ENCODE results near the gene SCNN1B.

Gene SCNN1B

DNA sequence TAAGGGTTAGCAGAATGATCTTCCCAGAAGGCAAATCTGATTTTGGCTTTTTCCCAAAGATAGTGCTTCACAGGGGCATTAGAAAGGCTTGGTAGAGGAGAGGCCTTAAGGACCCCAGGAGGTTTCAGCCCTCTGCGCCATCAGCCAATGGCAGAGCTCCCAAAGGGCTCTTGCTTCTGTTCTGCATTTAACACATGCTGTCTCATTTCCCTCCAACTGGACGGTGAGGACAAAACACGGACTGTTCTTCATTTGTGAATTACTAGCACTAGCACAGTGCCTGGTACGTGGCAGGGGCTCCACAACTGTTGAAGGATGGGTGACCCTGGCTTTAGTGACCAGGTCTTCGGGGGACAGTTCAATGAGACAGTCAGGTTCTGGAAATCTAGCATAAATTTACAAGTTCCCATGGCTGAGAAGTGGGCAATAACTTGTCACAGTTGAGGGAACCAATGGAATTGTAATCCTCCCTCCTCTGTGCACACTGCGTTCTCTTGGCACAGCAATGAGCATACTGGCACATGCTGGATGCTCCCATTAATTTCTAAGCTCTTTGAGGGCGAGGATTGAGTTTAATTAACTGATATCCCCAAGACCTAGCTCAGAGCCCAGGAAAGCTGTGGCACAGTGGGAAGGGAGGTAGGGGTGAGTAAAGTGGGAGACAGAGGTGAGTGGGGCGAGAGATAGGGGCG is 105.5 kb downstream of the SCNN1B start:
- H3K27me3 ChIP-seq (ENCODE audit: insufficient read depth, low read length) = no peaks in the 10 kb centered on the region
- no peak overlapping the region for H3K27ac ChIP-seq (ENCODE audit: low read depth, low read length)
- H3K36me3 ChIP-seq (ENCODE audit: insufficient read depth, low read length) = peaks cover 16% of the 10 kb centered on the region; the same call in 1 of the 2 replicates

DNA sequence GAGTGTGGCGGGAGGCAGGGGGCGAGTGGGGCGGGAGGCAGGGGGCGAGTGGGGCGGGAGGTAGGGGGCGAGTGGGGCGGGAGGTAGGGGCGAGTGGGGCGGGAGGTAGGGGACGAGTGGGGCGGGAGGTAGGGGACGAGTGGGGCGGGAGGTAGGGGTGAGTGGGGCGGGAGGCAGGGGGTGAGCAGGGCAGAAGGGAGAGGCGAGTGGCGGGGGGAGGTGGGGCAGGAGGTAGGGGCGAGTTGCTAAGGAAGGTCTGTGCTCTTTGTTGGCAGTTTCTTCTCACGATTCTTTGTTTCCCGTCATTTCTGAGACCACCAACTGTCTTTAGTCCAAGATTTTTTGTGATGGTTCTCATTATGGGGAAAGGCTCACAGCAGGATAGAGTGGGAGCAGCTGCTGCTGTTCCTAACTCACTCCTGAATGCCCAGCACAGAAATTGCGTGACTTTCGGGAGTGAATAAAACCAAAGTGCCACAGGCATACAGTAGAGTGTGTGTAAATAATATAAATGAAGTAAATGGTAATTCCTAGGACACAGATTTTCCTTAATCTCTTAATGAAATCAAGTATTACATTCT is 106.2 kb downstream of the SCNN1B start:
- Histone ChIP-seq H3K79me2 (ENCODE audit: control insufficient read depth, insufficient read depth, low read length, unreplicated experiment) (no peaks in the 10 kb centered on the region), H2AFZ (ENCODE audit: low read length, unreplicated experiment) (no peak overlapping the region), H3K27me3 (ENCODE audit: insufficient read depth, low read length) (no peaks in the 10 kb centered on the region), H3K36me3 (ENCODE audit: insufficient read depth, low read length) (peaks cover 16% of the 10 kb centered on the region; the same call in 1 of the 2 replicates), H3K27ac (ENCODE audit: low read depth, low read length) (no peak overlapping the region), H3K4me3 (ENCODE audit: low read depth, low read length) (no peak overlapping the region), H3K4me1 (ENCODE audit: control insufficient read depth, insufficient read depth, low read length, unreplicated experiment) (no peaks in the 10 kb centered on the region)

More for the DNA sequence above, 105.5 kb downstream of the SCNN1B start:
- no peaks in the 10 kb centered on the region for H3K4me1 ChIP-seq (ENCODE audit: control insufficient read depth, insufficient read depth, low read length, unreplicated experiment)
- H3K4me3 ChIP-seq (ENCODE audit: low read depth, low read length) = no peak overlapping the region
- no peak overlapping the region for H2AFZ ChIP-seq (ENCODE audit: low read length, unreplicated experiment)
- H3K79me2 ChIP-seq (ENCODE audit: control insufficient read depth, insufficient read depth, low read length, unreplicated experiment) = no peaks in the 10 kb centered on the region

DNA sequence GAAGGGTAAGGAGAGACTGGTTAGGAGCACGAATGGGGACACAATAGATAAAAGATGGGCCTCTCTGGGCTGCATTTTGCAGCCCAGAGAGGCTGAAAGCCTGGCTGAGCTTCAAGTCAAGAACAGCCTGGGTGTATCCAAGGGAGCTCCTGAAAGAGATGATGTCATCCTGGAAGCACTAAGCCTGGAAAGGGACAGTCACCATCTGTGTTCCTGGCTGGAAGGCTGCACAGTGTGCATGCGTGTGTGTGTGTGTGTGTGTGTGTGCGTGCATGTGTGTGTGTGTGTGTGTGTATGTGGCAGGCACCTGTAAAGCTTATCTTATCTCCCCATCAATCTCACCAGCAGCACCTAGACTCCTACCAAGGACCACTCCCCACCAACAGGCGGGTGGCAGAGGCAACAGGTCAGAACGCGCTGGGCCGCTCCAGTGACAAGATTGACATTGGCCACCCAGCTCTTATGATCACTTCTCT is 106.8 kb downstream of the SCNN1B start:
- H3K4me3 ChIP-seq (ENCODE audit: low read depth, low read length) = no peak overlapping the region
- no peak overlapping the region for H2AFZ ChIP-seq (ENCODE audit: low read length, unreplicated experiment)
- H3K27me3 ChIP-seq (ENCODE audit: insufficient read depth, low read length) = no peaks in the 10 kb centered on the region
- peaks cover 17% of the 10 kb centered on the region; the same call in 1 of the 2 replicates for H3K36me3 ChIP-seq (ENCODE audit: insufficient read depth, low read length)
- no peaks in the 10 kb centered on the region for H3K79me2 ChIP-seq (ENCODE audit: control insufficient read depth, insufficient read depth, low read length, unreplicated experiment)
- no peak overlapping the region for H3K27ac ChIP-seq (ENCODE audit: low read depth, low read length)
- H3K4me1 ChIP-seq (ENCODE audit: control insufficient read depth, insufficient read depth, low read length, unreplicated experiment) = no peaks in the 10 kb centered on the region

DNA sequence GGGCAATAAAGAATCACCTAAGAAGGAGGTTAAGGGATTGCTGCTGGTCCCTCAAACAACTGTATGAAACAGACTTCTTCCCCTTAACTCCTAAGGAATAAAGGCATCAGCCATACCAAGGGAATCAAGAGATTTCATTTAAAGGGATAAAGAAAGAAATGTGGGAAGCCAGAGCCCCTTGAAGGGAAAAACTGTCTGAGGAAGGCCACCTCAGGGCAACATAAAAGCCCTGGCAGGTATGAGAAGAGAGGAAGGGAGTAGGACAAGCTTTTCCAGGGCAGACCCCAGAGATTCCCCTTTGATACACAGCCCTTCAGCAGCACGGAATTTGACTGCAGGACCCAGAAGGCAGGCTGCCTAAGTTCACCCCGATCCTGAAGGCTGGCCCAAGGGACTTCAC is 107.4 kb downstream of the SCNN1B start:
- Histone ChIP-seq H3K36me3 (ENCODE audit: insufficient read depth, low read length) (peaks cover 14% of the 10 kb centered on the region; the same call in 1 of the 2 replicates), H3K4me1 (ENCODE audit: control insufficient read depth, insufficient read depth, low read length, unreplicated experiment) (no peaks in the 10 kb centered on the region), H3K79me2 (ENCODE audit: control insufficient read depth, insufficient read depth, low read length, unreplicated experiment) (no peaks in the 10 kb centered on the region), H3K27me3 (ENCODE audit: insufficient read depth, low read length) (no peaks in the 10 kb centered on the region), H2AFZ (ENCODE audit: low read length, unreplicated experiment) (no peak overlapping the region), H3K27ac (ENCODE audit: low read depth, low read length) (no peak overlapping the region), H3K4me3 (ENCODE audit: low read depth, low read length) (no peak overlapping the region)

DNA sequence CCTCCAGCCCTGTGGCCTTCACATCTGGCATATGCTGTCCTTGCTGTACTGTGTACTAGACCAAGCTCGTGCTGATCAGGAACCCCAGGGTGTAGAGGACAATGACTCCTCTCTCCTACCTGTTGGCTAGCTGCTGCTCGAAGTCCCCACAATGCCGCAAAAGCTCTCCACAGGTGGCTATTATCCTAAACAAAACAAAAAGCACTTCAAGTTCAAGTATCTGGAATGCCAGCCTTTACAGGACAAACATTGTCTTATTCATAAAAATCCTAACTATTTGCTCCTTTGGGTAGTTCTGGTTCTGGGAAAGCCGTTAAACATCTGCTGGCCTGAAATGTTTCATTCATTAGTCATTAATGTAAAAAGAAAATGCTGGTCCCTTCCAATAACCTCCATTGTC is 108.1 kb downstream of the SCNN1B start:
- Histone ChIP-seq H3K4me3 (ENCODE audit: low read depth, low read length) (no peak overlapping the region), H3K27me3 (ENCODE audit: insufficient read depth, low read length) (no peaks in the 10 kb centered on the region), H3K79me2 (ENCODE audit: control insufficient read depth, insufficient read depth, low read length, unreplicated experiment) (no peaks in the 10 kb centered on the region), H3K4me1 (ENCODE audit: control insufficient read depth, insufficient read depth, low read length, unreplicated experiment) (no peaks in the 10 kb centered on the region), H2AFZ (ENCODE audit: low read length, unreplicated experiment) (no peak overlapping the region), H3K27ac (ENCODE audit: low read depth, low read length) (no peak overlapping the region), H3K36me3 (ENCODE audit: insufficient read depth, low read length) (peaks cover 14% of the 10 kb centered on the region; the same call in 1 of the 2 replicates)

DNA sequence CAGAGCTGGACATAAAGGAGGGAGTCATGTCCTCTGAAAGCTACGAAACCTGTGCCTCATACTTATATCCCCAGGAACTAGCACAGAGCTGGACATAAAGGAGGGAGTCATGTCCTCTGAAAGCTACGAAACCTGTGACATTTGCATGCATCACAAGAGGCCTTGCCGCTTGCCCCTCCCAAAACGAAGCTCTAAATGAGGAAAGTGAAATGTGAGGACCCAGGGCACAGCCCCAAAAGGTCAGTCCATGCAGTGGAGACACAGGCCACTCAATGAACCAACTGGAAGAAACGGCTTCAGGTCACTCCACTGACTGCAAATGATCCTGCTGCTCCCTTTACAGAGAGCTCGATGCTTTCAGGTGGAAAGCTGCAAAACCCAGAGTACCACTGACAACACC is 112.6 kb downstream of the SCNN1B start:
- Histone ChIP-seq H3K79me2 (ENCODE audit: control insufficient read depth, insufficient read depth, low read length, unreplicated experiment) (no peaks in the 10 kb centered on the region), H3K36me3 (ENCODE audit: insufficient read depth, low read length) (peaks cover 16% of the 10 kb centered on the region; the same call in 1 of the 2 replicates), H3K4me1 (ENCODE audit: control insufficient read depth, insufficient read depth, low read length, unreplicated experiment) (no peaks in the 10 kb centered on the region), H2AFZ (ENCODE audit: low read length, unreplicated experiment) (no peak overlapping the region), H3K27me3 (ENCODE audit: insufficient read depth, low read length) (no peaks in the 10 kb centered on the region), H3K27ac (ENCODE audit: low read depth, low read length) (no peak overlapping the region), H3K4me3 (ENCODE audit: low read depth, low read length) (no peak overlapping the region)

DNA sequence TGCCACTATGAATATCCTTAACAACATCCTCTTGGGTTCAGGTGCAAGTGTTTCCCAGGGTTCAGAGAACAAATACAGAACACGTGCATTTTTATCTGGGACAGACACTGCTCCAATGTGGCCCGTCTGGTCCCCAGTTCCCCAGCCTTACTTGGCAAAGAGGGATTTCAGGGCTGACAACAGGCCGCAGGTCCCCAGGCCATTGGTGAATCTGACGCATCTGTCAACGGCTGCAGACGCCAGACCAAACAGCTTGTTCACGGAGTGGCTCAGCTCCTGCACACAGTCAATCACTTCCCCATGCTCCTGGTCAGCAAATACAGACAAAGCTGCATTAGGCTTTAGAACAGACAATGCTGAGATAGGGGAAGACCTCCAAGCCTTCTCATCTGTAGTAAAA is 114.7 kb downstream of the SCNN1B start:
- Histone ChIP-seq H2AFZ (ENCODE audit: low read length, unreplicated experiment) (no peak overlapping the region), H3K36me3 (ENCODE audit: insufficient read depth, low read length) (peaks cover 16% of the 10 kb centered on the region; the same call in 1 of the 2 replicates), H3K4me1 (ENCODE audit: control insufficient read depth, insufficient read depth, low read length, unreplicated experiment) (peaks cover under 1% of the 10 kb centered on the region), H3K27me3 (ENCODE audit: insufficient read depth, low read length) (no peaks in the 10 kb centered on the region), H3K4me3 (ENCODE audit: low read depth, low read length) (no peak overlapping the region), H3K27ac (ENCODE audit: low read depth, low read length) (no peak overlapping the region), H3K79me2 (ENCODE audit: control insufficient read depth, insufficient read depth, low read length, unreplicated experiment) (no peaks in the 10 kb centered on the region)

DNA sequence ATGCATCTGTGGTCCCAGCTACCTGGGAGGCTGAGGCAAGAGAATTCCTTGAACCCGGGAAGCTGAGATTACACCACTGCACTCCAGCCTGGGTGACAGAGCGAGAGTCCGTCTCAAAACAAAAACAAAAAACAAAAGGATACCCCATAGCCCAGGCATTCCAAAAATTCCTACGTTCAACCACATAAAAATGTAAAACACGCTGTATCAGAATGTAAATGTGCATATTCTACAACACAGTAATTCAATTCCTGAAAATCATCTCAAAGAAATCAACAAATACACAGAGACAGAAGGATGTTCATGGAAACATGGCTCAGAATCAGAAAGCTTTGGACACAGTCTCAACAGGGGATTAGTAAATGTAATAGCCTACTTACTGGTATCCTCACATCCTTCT is 117.9 kb downstream of the SCNN1B start:
- Histone ChIP-seq H3K27me3 (ENCODE audit: insufficient read depth, low read length) (no peaks in the 10 kb centered on the region), H3K4me3 (ENCODE audit: low read depth, low read length) (no peak overlapping the region), H3K36me3 (ENCODE audit: insufficient read depth, low read length) (peaks cover 8% of the 10 kb centered on the region; the same call in 1 of the 2 replicates), H3K79me2 (ENCODE audit: control insufficient read depth, insufficient read depth, low read length, unreplicated experiment) (no peaks in the 10 kb centered on the region), H2AFZ (ENCODE audit: low read length, unreplicated experiment) (no peak overlapping the region), H3K4me1 (ENCODE audit: control insufficient read depth, insufficient read depth, low read length, unreplicated experiment) (peaks cover 21% of the 10 kb centered on the region), H3K27ac (ENCODE audit: low read depth, low read length) (no peak overlapping the region)

DNA sequence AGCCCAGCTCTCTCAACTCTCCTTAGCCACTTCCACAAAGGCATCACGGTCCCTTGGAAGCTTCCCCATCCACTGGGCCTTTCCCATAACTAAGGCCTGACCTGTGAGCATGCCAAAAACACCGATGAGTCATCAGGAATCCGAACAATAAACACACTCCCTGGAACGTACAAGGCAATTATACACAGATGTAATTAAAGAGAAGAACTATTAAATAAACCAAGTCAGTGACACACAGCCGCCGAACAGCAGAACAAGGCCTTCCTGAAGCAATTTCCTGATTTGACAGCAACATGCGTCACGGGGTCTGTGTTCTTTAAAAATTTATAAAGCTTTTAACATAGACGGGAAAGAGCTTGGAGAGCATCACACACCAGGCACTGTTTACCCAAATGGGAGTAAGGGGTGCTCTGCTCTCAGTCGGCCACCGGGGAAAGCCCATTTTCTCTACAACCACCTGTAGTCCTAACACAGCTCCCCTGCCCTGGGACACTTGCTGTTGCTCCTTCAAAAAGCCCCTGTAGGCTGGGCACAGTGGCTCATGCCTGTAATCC is 121.5 kb downstream of the SCNN1B start:
- Histone ChIP-seq H3K4me3 (ENCODE audit: low read depth, low read length) (no peak overlapping the region; the same call in 1 of the 2 replicates), H3K27me3 (ENCODE audit: insufficient read depth, low read length) (no peaks in the 10 kb centered on the region), H3K36me3 (ENCODE audit: insufficient read depth, low read length) (no peaks in the 10 kb centered on the region), H3K79me2 (ENCODE audit: control insufficient read depth, insufficient read depth, low read length, unreplicated experiment) (no peaks in the 10 kb centered on the region), H3K4me1 (ENCODE audit: control insufficient read depth, insufficient read depth, low read length, unreplicated experiment) (peaks cover 21% of the 10 kb centered on the region), H3K27ac (ENCODE audit: low read depth, low read length) (peak overlapping the region; percentile 65), H2AFZ (ENCODE audit: low read length, unreplicated experiment) (no peak overlapping the region)

DNA sequence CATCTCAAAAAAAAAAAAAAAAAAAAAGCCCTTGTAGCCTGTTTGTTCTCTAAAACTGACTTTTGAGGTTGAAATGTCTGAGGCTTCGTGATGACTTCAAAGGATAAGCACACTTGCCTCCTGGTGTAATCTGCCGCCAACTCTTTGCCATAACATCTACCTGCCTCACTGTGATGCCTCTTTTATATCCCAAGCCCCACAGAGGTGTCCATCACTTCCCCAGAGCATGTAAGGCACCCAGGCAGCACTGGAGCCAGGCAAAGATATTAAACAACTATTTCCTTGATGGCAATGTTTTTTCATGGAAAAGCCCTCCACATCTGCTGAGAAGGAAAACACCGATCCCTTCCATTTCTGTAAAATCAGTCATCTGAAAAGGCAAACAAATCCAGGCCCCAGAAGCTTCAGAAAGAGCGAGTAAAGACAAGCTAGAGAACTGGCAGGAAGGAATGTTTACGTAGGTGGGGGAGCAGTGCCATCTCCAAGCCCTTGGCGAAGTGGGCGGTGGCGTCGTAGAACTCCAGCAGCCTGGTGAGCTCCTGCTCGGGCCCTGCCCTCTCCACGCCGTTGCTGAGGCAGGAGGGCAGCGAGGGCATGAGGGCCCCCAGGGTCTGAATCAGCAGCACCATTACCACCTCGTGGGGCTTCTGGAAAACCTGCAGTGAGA is 122.3 kb downstream of the SCNN1B start:
- Histone ChIP-seq H3K36me3 (ENCODE audit: insufficient read depth, low read length) (no peaks in the 10 kb centered on the region), H3K4me3 (ENCODE audit: low read depth, low read length) (no peak overlapping the region), H3K27me3 (ENCODE audit: insufficient read depth, low read length) (no peaks in the 10 kb centered on the region), H3K27ac (ENCODE audit: low read depth, low read length) (peak overlapping the region; percentile 5; the same call in 1 of the 2 replicates), H3K4me1 (ENCODE audit: control insufficient read depth, insufficient read depth, low read length, unreplicated experiment) (peaks cover 21% of the 10 kb centered on the region), H3K79me2 (ENCODE audit: control insufficient read depth, insufficient read depth, low read length, unreplicated experiment) (no peaks in the 10 kb centered on the region), H2AFZ (ENCODE audit: low read length, unreplicated experiment) (no peak overlapping the region)
